ENCODE measurements around the gene MDFIC. TPM values are rescaled to one million over a fixed set of nuclear protein-coding genes. Genes with fewer than 3 reads are reported as not detected.

The MDFIC gene
- polyA plus RNA-seq, 1 donor (not counting 4 experiments of a cell fraction or from before 2014, with no cell fraction given) = 8.5 TPM

DNA sequence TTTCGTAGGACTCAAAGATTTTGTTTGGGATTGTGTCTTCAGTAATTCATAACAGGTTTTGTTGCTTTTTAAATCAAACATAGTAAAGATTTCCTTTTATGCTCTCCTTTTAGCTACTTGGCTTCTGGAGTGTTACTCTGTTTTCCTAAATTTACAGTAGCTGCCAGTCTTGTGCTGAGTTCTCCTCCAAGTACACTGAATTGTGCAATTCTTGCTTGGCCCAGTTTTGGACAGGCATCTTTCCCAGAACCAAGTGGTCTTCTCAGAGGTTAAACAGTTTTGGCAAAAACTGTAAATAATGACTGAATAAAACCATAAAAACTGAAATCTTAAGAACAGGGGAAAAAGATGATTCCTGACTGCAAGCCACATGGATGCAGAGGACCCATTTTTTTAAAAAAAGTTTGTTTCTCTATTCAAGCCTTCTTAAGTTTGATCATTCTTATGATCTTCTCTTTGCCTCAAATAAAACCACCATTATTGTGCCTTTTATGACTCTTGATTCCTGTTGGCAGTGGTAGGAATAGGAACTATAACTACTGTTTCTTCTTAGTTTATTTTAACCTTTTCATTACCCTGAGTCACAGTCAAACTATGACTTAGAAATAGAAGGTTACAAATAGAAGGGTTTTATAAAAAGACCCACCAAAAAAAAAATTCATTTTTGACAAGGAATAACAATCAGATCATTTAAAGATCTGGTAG, 88.0 kb downstream of the MDFIC start:
- Histone ChIP-seq H3K9me3 (ENCODE audit: control insufficient read depth, low read depth, low read length) (no peaks in the 10 kb centered on the region), H3K4me2 (ENCODE audit: control insufficient read depth, extremely low read depth, insufficient read depth, low read depth, low read length) (no peak overlapping the region), H3K79me2 (ENCODE audit: control insufficient read depth, insufficient read depth, low read length) (no peaks in the 10 kb centered on the region), H3K4me1 (ENCODE audit: control insufficient read depth, extremely low read depth, insufficient read depth, low read length) (no peaks in the 10 kb centered on the region), H4K20me1 (ENCODE audit: control insufficient read depth, extremely low read depth, insufficient read depth, low read length) (no peaks in the 10 kb centered on the region), H3K4me3 (ENCODE audit: control insufficient read depth in 2 of 3, extremely low read depth in 1 of 3, insufficient read depth in 2 of 3, low read depth in 1 of 3, low read length in 3 of 3) (no peak overlapping the region), H3K36me3 (ENCODE audit: control insufficient read depth in 2 of 2, extremely low read depth in 1 of 2, insufficient read depth in 2 of 2, low read length in 2 of 2) (no peaks in the 10 kb centered on the region), H3K27me3 (ENCODE audit: control insufficient read depth, extremely low read depth, insufficient read depth, low read length) (no peaks in the 10 kb centered on the region), H3K27ac (ENCODE audit: control insufficient read depth, insufficient read depth, low read length) (no peak overlapping the region), H2AFZ (ENCODE audit: control insufficient read depth, low read length) (no peak overlapping the region), H3K9ac (ENCODE audit: control insufficient read depth, extremely low read depth, insufficient read depth, low read length) (no peak overlapping the region), H3K9me1 (ENCODE audit: control insufficient read depth, extremely low read depth, insufficient read depth, low read length) (no peaks in the 10 kb centered on the region)
- no peak for DNase-seq (ENCODE audit: low read depth, low spot score)
- no peak for FAIRE-seq
- dilution Hi-C loops (cut with MboI; ENCODE audit: extremely low pct_ligation_motif_present, low sequenced_read_pairs) = no loop called here
- TF ChIP-seq EZH2 (IDR thresholded peaks at IDR 0.05; ENCODE audit: low read length) (no peak), CTCF (optimal IDR thresholded peaks at IDR 0.05 in 1 of 3, IDR thresholded peaks at IDR 0.05 in 1 of 3, conservative IDR thresholded peaks at IDR 0.05 in 1 of 3; ENCODE audit: extremely low read depth in 1 of 3, insufficient read depth in 2 of 3, low read length in 3 of 3) (no peak)

GRCh38 chr7:115010441-115010820, 88.5 kb downstream of the MDFIC start:
- Histone ChIP-seq H4K20me1 (ENCODE audit: control insufficient read depth, extremely low read depth, insufficient read depth, low read length) (no peaks in the 10 kb centered on the region), H3K4me1 (ENCODE audit: control insufficient read depth, extremely low read depth, insufficient read depth, low read length) (no peaks in the 10 kb centered on the region), H3K4me2 (ENCODE audit: control insufficient read depth, extremely low read depth, insufficient read depth, low read depth, low read length) (no peak overlapping the region), H3K9me3 (ENCODE audit: control insufficient read depth, low read depth, low read length) (no peaks in the 10 kb centered on the region), H3K27ac (ENCODE audit: control insufficient read depth, insufficient read depth, low read length) (no peak overlapping the region), H2AFZ (ENCODE audit: control insufficient read depth, low read length) (no peak overlapping the region), H3K9ac (ENCODE audit: control insufficient read depth, extremely low read depth, insufficient read depth, low read length) (no peak overlapping the region), H3K79me2 (ENCODE audit: control insufficient read depth, insufficient read depth, low read length) (no peaks in the 10 kb centered on the region), H3K36me3 (ENCODE audit: control insufficient read depth in 2 of 2, extremely low read depth in 1 of 2, insufficient read depth in 2 of 2, low read length in 2 of 2) (no peaks in the 10 kb centered on the region), H3K9me1 (ENCODE audit: control insufficient read depth, extremely low read depth, insufficient read depth, low read length) (no peaks in the 10 kb centered on the region), H3K27me3 (ENCODE audit: control insufficient read depth, extremely low read depth, insufficient read depth, low read length) (no peaks in the 10 kb centered on the region), H3K4me3 (ENCODE audit: control insufficient read depth in 2 of 3, extremely low read depth in 1 of 3, insufficient read depth in 2 of 3, low read depth in 1 of 3, low read length in 3 of 3) (no peak overlapping the region)
- FAIRE-seq (no peak), DNase-seq (ENCODE audit: low read depth, low spot score) (no peak)
- no peak for TF ChIP-seq EZH2 (IDR thresholded peaks at IDR 0.05; ENCODE audit: low read length)
- TF ChIP-seq CTCF (optimal IDR thresholded peaks at IDR 0.05 in 1 of 3, IDR thresholded peaks at IDR 0.05 in 1 of 3, conservative IDR thresholded peaks at IDR 0.05 in 1 of 3; ENCODE audit: extremely low read depth in 1 of 3, insufficient read depth in 2 of 3, low read length in 3 of 3) = no peak
- dilution Hi-C loops (cut with MboI; ENCODE audit: extremely low pct_ligation_motif_present, low sequenced_read_pairs) = no loop called here

Measured in keratinocyte (primary cell).